GM10847 (cell line): ENCODE results near the gene STRA8.

Source experiments
- POLR2A ChIP-seq: IDR thresholded peaks from 2 replicates; pipeline ENCODE4 v1.6.1; 2011; ENCODE audit not compliant: insufficient read length; ENCODE audit errors: extremely low read depth

Gene STRA8

GRCh38 chr7:135233570-135233969 is at the start of gene STRA8:
Gene STRA8, plus strand, starts transcription at chr7:135233838. Its CDS starts 6,687 bp downstream, at chr7:135240525.
- no peak for TF ChIP-seq POLR2A

DNA sequence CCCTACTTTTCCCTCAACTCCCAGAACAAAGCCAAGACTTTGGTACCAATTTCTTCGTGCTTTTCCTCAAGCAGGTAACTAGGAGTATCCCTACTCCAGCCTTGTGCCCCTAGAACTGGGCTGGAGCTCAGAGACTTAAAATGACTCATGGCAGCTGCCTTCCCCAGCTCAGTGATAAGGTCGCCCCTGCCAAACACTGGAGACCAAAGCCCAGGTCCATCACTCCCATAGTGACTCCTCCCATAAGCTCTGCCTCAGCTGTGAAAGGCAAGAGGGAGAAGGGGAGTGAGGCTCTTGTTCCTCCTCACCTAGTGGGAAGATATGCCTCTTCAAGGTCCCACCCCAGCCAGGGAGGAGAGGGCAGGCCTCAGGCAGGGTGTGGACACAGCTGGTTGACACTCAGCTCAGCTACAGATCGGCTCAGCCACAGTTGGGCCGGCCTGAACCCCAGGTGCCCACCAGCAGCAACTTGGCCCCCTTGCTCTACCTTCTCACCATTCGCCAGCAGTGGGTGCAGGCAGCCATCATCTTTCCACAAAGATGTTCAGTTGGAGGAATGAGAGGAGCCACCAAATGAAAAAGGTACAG is 49.3 kb upstream of the STRA8 start:
- TF ChIP-seq POLR2A = no peak

DNA sequence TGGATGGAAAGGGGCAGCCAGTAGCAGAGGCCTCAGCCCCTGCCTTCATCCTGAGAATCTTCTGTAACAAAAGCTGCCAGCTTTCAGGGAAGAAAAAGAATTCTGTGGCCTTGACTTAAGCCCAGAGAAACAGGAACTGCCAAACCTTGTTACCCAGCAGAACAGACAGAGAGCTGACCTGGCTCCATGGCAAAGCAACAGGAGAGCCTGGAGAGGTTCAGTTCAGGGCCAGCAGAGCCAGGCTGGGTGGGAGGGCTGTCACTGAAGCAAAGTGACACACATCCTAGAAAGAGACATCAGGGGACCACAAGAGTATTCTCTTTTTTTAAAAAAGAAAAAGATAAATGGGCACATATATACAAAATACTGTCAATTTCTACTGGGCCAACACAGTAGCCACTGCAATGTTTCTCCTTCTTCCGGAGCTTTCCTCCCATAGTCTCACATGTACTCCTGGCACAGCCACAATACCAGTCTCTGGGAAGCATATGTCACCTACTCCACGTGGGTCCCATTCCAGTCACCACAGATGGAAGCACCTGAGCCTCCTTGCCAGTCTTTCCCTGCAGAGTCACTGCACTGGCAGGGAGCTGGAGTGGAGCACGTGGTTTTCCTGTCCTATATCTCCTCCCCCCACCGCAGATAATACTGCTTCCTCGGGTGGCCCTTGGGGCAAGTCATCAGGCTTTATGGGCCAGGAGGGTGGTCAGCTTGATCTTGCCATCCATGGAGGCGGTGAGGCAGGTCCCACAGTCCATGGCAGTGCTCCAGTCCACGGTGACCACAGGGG is 48.0 kb upstream of the STRA8 start:
- TF ChIP-seq POLR2A = no peak

DNA sequence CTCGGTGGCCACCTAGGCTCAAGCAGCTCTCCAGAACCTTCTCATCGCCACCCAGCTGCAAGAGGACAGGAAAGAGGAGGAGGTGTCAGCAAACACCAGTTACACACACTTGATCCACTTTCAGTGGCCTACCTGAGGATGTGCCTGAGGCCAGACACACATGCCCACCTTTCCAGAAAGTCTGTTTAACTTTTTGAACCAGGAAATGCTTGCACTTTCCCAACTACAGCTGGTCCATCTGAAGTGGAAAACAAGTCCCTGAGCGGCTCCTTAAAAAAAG is 47.4 kb upstream of the STRA8 start:
- no peak for TF ChIP-seq POLR2A

- TF ChIP-seq POLR2A = no peak
Observed at GRCh38 chr7:135186841-135187253, 46.8 kb upstream of the STRA8 start.

DNA sequence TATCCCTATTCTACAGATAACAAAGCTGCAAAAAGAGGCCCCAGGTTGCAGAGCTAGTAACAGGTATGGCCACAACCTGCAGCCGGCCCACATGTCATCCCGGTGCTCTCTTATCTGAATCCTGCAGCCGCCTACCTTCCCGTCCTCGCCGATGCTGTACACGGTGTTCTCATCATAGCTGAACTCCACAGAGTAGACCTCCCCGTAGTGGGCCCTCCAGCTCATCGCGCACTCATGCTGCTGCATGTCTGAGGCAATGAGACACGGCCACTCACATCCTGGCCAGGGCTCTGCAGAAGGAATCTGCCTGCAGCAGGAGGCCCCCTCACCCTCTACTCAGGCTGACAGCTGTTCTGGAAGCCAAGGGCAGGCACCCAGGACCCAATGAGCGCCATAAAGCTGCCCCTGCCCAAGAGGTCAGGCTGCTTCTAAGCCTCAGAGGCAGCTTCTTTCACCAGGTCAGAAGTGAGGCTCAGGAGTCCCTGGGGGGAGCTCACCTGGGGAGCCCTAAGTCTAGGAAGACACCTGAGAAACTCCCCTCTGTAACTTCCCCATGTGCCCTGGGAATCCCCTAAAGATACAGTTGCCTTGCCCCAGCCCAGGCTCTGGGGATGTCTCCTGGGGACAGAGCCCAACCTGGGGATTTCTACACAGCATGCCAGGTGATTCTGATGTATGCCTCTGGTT is 45.2 kb upstream of the STRA8 start:
- TF ChIP-seq POLR2A = no peak

DNA sequence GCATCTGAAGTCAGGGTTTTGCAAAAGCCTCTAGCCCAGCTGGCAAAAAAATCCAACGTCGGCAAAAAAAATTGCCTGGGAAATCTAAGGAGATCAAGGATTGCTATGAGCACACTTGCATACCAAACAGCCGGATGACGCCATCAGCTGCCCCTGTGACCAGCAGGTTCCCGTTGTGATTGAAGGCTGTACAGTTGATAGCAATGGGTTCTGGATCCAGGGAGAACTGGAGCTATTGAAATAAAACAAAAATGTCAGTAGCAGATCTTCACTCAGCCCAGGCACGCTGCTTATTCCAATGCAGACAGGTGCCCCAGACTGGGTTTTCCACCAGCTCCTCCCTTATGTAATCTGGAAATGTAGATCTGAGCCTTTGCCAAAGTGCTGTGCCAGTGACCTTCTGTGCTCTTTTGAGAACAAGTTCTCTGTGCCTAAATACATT is 44.4 kb upstream of the STRA8 start:
- no peak for TF ChIP-seq POLR2A

DNA sequence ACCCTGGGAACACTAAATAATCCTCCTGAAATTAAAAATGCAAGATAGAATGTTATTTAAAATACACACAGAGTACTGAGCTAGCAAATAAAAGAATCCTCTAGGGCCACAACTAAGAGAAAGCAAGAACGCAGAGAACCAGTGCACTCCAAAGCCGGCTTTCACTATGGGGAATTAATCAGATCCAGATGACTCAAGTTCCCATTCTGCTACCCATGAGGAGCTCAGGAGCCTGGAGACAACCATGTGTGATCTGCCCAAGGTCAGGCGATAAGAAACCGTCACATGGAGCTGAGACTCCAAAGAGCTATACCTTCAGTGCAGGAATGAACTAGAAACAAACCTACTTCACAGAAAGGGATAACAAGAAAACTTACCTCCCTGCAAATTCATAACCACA is 43.7 kb upstream of the STRA8 start:
- TF ChIP-seq POLR2A = no peak

DNA sequence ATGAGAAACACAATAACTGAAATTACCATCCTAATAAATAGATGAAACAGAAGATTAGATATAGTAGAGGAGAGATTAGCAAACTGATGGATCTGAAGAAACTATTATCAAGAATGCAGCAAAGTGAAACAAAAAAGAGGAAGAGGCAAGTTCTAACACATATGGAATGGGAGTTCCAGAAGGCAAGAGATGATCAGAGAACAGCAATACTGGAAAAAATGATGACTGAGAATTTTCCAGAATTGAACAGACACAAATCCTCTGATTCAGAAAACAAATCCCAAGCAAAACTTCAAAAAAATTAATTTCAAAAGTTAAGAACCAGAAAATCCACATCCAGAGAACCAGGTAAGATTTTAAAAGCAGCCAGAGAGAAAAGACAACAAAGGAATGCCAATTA is 42.9 kb upstream of the STRA8 start:
- TF ChIP-seq POLR2A = no peak

DNA sequence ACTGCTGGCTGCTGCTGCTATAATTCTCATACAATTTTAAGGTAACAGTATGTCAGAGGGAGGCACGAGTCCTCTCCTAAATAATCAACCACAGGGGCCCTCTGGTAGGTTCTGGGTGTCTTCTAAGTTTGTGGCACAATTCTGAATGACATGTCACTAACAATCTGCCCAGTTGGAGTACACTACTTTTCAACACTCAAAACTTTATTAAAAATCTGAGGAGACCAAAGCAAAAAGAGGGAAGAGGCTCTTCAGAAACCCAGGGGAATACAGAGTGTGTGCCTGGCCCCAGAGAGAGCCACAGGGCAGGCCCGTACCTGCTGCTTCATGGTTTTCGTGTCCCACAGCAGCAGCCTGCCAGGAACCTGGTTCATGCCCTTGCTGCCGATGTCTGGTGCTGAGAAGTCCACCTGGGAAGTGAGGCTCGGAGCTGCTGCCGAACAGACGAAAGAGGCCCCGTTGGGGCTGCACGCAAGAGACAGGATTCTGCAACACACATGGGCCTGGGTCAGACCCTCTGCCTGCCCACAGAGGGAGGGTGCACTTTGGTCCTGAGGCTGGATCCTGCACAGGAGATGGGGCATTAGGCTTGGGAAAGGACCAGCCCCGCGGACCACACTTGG is 40.6 kb upstream of the STRA8 start:
- no peak for TF ChIP-seq POLR2A

GRCh38 chr7:135193615-135194081 is 40.0 kb upstream of the STRA8 start:
- no peak for TF ChIP-seq POLR2A

DNA sequence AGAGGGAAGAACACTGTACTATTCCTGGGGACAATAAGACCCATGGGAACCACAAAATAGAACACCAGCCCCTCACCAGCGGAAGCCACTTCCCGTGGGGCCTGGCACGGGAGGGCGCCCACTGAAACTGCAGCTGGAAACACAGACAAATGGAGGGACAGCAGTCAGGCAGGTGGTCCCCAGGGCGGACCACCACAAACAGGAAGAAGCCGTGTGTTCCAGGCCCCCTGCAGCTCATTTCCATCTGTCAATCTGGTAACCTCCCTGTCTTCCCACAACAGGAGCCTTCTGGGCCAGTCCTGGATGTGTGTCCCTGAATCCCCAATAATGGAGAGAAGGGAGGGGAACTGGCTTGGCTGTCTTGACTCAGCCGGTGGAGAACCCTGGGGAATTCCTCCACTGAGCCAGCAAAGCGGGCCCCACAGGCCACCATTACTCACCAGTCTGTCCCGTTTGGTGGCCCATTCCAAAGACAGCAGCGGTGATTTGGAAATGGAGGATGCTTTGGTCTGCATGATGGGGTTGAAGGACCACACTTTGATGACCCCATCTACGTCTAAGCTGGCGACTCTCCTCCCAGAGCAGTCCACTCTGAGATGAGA is 39.0 kb upstream of the STRA8 start:
- TF ChIP-seq POLR2A = no peak

DNA sequence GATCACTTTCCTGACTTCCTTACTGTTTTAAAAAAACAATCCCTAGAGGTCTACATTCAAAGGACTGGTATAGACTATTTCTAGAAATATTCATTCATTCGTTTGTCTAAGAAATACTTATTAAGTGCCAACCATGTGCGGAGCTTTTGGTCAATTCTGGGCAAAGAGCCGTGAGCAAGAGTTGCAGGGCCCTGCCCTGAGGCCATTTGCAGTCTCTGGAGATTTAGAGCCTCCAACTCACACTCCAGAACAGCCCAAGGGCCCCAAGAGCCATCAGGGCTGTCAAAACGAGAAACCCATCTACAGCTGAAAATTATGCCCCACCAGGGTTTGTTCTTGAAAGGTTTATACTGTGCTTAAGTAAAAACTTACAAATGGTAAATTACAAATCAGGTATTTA is 38.5 kb upstream of the STRA8 start:
- no peak for TF ChIP-seq POLR2A

DNA sequence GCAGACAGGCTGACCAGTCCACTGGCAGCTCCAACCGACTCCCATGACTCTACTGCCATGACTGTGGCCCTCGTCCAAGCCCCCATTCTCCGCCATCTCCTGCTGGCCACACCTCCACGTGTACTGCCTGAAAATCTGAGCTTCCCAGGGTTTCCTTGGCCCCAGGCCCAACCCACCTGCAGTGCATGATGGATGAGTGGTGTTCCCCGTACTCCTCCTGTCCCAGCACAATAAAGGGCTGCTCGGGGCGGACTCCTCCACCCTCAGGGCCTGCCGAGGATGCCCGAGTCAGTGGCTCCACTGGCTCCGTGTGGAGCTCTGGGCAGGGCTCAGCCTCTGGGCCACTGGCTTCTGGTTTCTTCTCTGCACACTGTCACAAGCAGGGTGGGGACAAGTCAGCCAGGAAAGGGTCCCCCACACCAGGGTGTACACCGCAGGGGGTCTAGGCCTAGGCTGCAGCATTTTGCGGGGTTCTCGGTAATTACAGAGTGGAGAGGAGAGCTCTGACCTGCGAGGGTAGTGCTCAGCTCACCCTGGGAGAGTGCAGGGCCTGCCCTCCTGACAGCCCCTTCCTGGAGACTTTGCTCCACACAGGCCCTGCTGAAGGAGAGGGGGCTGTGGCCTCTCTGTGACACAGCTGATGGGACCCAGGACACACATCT is 37.5 kb upstream of the STRA8 start:
- no peak for TF ChIP-seq POLR2A

GRCh38 chr7:135197343-135197742 is 36.3 kb upstream of the STRA8 start:
- no peak for TF ChIP-seq POLR2A
